ENCODE measurements around the gene SECISBP2.

Gene SECISBP2

GRCh38 chr9:89408628-89409101 is 90.4 kb downstream of the SECISBP2 start:
- DNase-seq (ENCODE audit: low read depth): no peak

All from HS-5 (cell line).